GM12878 (cell line): ENCODE results near the gene PTGES3L. TPM values are rescaled to one million over a fixed set of nuclear protein-coding genes. Genes with fewer than 3 reads are reported as not detected.

Experiments
- ATAC-seq: fragments of 200-7000 bp; cut with Tn5 transposase; 3 replicates; pipeline ENCODE4 v1.9.1; 2020; ENCODE audit warnings: mild to moderate bottlenecking, moderate library complexity
- BruUV-seq: library from RNA; stranded (reverse); fragments of 400-500 nt; replicated peaks from 2 replicates; lab custom pipeline; 2021; lab: Mats Ljungman, UMichigan
- CTCF ChIA-PET: fragments of 300-600 bp; sonication (Branson Sonifier 250); formaldehyde crosslinking; extraction: SDS; loops from one replicate; lab custom pipeline; 2021; ENCODE audit warnings: inconsistent platforms; lab: Yijun Ruan, JAX
- POLR2A ChIA-PET: fragments of 350-600 bp; formaldehyde crosslinking; extraction: SDS; loops from one replicate; lab custom pipeline; 2021; ENCODE audit warnings: inconsistent platforms; lab: Charles Lee
- RAD21 ChIA-PET: fragments of 300-600 bp; sonication (Branson Sonifier 250); formaldehyde crosslinking; loops from one replicate; lab custom pipeline; 2023; ENCODE audit warnings: antibody characterized with exemption; ENCODE audit not compliant: unreplicated experiment; lab: Charles Lee
- SMC1A ChIA-PET: fragments of 300-600 bp; sonication (Branson Sonifier 250); formaldehyde crosslinking; loops from one replicate; lab custom pipeline; 2023; ENCODE audit not compliant: unreplicated experiment, uncharacterized antibody; lab: Charles Lee
- DNase-seq: peaks from one replicate; pipeline ENCODE4 v3.0.0-alpha.2; 2011; ENCODE audit warnings: low read depth, low spot score
- FAIRE-seq: peaks from 3 replicates; lab custom pipeline; 2011; peaks lifted over from hg19 to GRCh38; lab: Jason Lieb, UNC
- H2AFZ ChIP-seq: 2 replicates; pipeline ENCODE4 v1.6.0; 2011; ENCODE audit warnings: low read depth, low read length, control low read depth; ENCODE audit not compliant: control insufficient read depth
- H3K27ac ChIP-seq: 2 replicates; pipeline ENCODE4 v1.5.1; 2011; ENCODE audit warnings: control low read depth; ENCODE audit not compliant: control insufficient read depth, insufficient read depth
- H3K27me3 ChIP-seq, 2 experiments: replicated peaks in 1 of 2; 2 replicates each; pipeline versions ENCODE4 v1.6.0 to v1.6.1; 2011; ENCODE audit warnings: low read length in 1 of 2; ENCODE audit not compliant: control insufficient read depth in 2 of 2, insufficient read depth in 2 of 2
- H3K36me3 ChIP-seq, 2 experiments: 2 replicates each; pipeline ENCODE4 v1.5.1; 2011; ENCODE audit warnings: low read length in 1 of 2; ENCODE audit not compliant: control insufficient read depth in 2 of 2, insufficient read depth in 2 of 2
- H3K4me1 ChIP-seq: 2 replicates; pipeline ENCODE4 v1.6.1; 2011; ENCODE audit warnings: mild to moderate bottlenecking, low read length, moderate library complexity, mixed read lengths; ENCODE audit not compliant: control insufficient read depth, insufficient read depth
- H3K4me2 ChIP-seq: 2 replicates; pipeline ENCODE4 v1.6.0; 2011; ENCODE audit warnings: control low read depth; ENCODE audit not compliant: control insufficient read depth, insufficient read depth
- H3K4me3 ChIP-seq: fragments of 200-600 bp; sonication (generic); 2 replicates; pipeline ENCODE4 v1.5.1; 2016
- H3K79me2 ChIP-seq: 2 replicates; pipeline ENCODE4 v1.6.0; 2011; ENCODE audit warnings: low read length; ENCODE audit not compliant: control insufficient read depth, insufficient read depth
- H3K9ac ChIP-seq: 2 replicates; pipeline ENCODE4 v1.8.0; 2011; ENCODE audit warnings: low read length, control low read depth, mixed read lengths; ENCODE audit not compliant: control insufficient read depth, insufficient read depth
- H3K9me3 ChIP-seq: replicated peaks from 3 replicates; pipeline ENCODE4 v1.5.1; 2011; ENCODE audit warnings: mild to moderate bottlenecking, low read length; ENCODE audit not compliant: control insufficient read depth, insufficient read depth
- H4K20me1 ChIP-seq: 2 replicates; pipeline ENCODE4 v1.6.0; 2011; ENCODE audit not compliant: control insufficient read depth, insufficient read depth
- ASH2L ChIP-seq: fragments of 300-600, 200-600 bp; sonication (generic); IDR thresholded peaks from 2 replicates; pipeline ENCODE4 v1.6.1; 2017; ENCODE audit warnings: low read depth, mild to moderate bottlenecking, borderline replicate concordance
- CHD2 ChIP-seq: IDR thresholded peaks from 2 replicates; pipeline ENCODE4 v1.6.1; 2011; ENCODE audit warnings: low read depth, low read length, improper control_type of control experiment, borderline replicate concordance
- ETV6 ChIP-seq, 2 experiments: fragments of 450-650 bp in 1 of 2; IDR thresholded peaks in 1 of 2; conservative IDR thresholded peaks in 1 of 2; 2 replicates each; pipeline ENCODE4 v1.6.1; 2014; ENCODE audit warnings: antibody characterized with exemption in 1 of 2, borderline replicate concordance in 1 of 2, low read depth in 1 of 2, mild to moderate bottlenecking in 1 of 2, moderate library complexity in 1 of 2
- GABPA ChIP-seq: IDR thresholded peaks from 2 replicates; pipeline ENCODE4 v1.6.1; 2014; ENCODE audit warnings: antibody characterized with exemption, low read depth, mild to moderate bottlenecking, inconsistent platforms
- HCFC1 ChIP-seq: fragments of 150-350 bp; IDR thresholded peaks from 2 replicates; pipeline ENCODE4 v1.6.1; 2014; ENCODE audit warnings: low read length
- MEF2B ChIP-seq: fragments of 450-650 bp; IDR thresholded peaks from 2 replicates; pipeline ENCODE4 v1.6.1; 2018; ENCODE audit warnings: mild to moderate bottlenecking, moderate library complexity; ENCODE audit not compliant: partially characterized antibody, poor library complexity, severe bottlenecking
- NRF1 ChIP-seq: conservative IDR thresholded peaks from 2 replicates; pipeline ENCODE4 v1.6.1; 2011; ENCODE audit warnings: mild to moderate bottlenecking, low read depth, low read length, improper control_type of control experiment
- SIN3A ChIP-seq: IDR thresholded peaks from 2 replicates; pipeline ENCODE4 v1.6.1; 2012; ENCODE audit warnings: low read depth, low read length, improper control_type of control experiment
- SMAD1 ChIP-seq: fragments of 450-650 bp; IDR thresholded peaks from 2 replicates; pipeline ENCODE4 v1.6.1; 2018; ENCODE audit warnings: mild to moderate bottlenecking, low read depth; ENCODE audit not compliant: partially characterized antibody
- SP1 ChIP-seq: IDR thresholded peaks from one replicate; pipeline ENCODE4 v1.6.1; 2011; ENCODE audit warnings: low read depth, low read length
- SPI1 ChIP-seq: IDR thresholded peaks from 2 replicates; pipeline ENCODE4 v1.6.1; 2011; ENCODE audit warnings: low read depth, mild to moderate bottlenecking, low read length, moderate library complexity, borderline replicate concordance; ENCODE audit not compliant: insufficient read depth
- WGBS: methylation state at CpG from one replicate; pipeline ENCODE4 v1.1.6; 2016; ENCODE audit warnings: low lambda C conversion rate; ENCODE audit not compliant: insufficient replicate concordance, insufficient coverage; ENCODE audit errors: missing lambda C conversion rate; 5-methylcytosine and 5-hydroxymethylcytosine counted together
- in situ Hi-C: fragments of 300-500 bp; cut with MboI; formaldehyde crosslinking; loops from 9 replicates; pipeline ENCODE4 v1.14.3; 2018; ENCODE audit warnings: mixed read lengths
- intact Hi-C: fragments of 100-400 bp; cut with micrococcal nuclease; formaldehyde crosslinking; loops from one replicate; pipeline ENCODE4 v1.14.2; 2022; ENCODE audit not compliant: unreplicated experiment
- polyA plus RNA-seq, 11 experiments: library from polyadenylated mRNA; depleted of rRNA in 4 of 11; unstranded in 6 of 11; stranded (reverse) in 5 of 11; fragments of >200 nt; fragmentation: Nextera tagmentation in 4 of 11; fragmentation: Illumina TruSeq in 1 of 11; extraction: Ambion mirVana in 4 of 11; extraction: Trizol in 1 of 11; gene quantifications; 1 replicate in 1 of 11; 2 replicates in 10 of 11; pipeline versions ENCODE4 v1.2.1 to v1.2.3, GENCODE V29; 2011 to 2016; ENCODE audit warnings: inconsistent platforms in 2 of 11, missing spikeins in 2 of 11, low read depth in 1 of 11
- total RNA-seq, 4 experiments: library from RNA; depleted of rRNA in 3 of 4; stranded (reverse); fragments of >200 nt in 3 of 4; fragmentation: Illumina TruSeq in 1 of 4; extraction: Trizol in 1 of 4; gene quantifications; 2 replicates each; pipeline versions ENCODE4 v1.2.1 to v1.2.3, GENCODE V29; 2013 to 2021
- TF ChIP-seq, protein P1 (sequence below): fragments of 450-650 bp; IDR thresholded peaks from 2 replicates; pipeline ENCODE4 v1.6.1; 2016; ENCODE audit warnings: mild to moderate bottlenecking, moderate library complexity, borderline replicate concordance
- TF ChIP-seq, protein P2 (sequence below): fragments of 450-650 bp; IDR thresholded peaks from 2 replicates; pipeline ENCODE4 v1.6.1; 2018; ENCODE audit warnings: borderline replicate concordance, mild to moderate bottlenecking; ENCODE audit not compliant: partially characterized antibody
- TF ChIP-seq, protein P3 (sequence below): fragments of 450-650 bp; IDR thresholded peaks from 2 replicates; pipeline ENCODE4 v1.6.1; 2017; ENCODE audit warnings: low read depth, mild to moderate bottlenecking, moderate library complexity
- TF ChIP-seq, protein P4 (sequence below): IDR thresholded peaks from 2 replicates; pipeline ENCODE4 v1.6.1; 2011; ENCODE audit warnings: low read depth, mild to moderate bottlenecking, low read length, moderate library complexity, borderline replicate concordance; ENCODE audit errors: extremely low read depth

The PTGES3L gene
- total and polyA plus RNA-seq, 10 of the 15 experiments (the other 5 are each of a cell fraction or from before 2014, with no cell fraction given), result 0.11 to 2.3 (median 0.98) TPM

DNA sequence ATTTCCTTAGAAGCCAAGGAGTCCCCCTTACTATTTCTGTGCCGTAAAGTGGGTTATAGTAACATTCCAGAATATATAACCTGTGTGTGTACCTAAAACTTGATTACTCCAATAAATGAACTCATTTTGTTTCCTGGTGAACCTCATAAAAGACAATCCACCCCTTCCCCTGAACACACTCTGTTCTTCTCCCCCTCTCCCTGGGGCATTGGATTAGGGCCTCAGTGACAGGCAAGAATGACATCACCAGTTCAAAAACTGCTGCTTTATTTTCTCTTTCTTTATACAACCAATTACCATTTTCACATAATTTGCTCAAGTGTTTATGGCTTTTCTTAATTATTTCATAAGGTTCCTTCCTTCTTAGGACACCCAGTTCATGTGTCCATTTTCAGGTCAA is 33.1 kb downstream of the PTGES3L start:
- no peak overlapping the region for H3K4me2 ChIP-seq
- ChIA-PET SMC1A (no interaction called here), CTCF (interaction anchor here (1.4 kb wide), 1 partner anchor 51 kb away, joined by 3 read pairs; the partner anchor contains the start of gene RPL27), POLR2A (no interaction called here), RAD21 (no interaction called here)
- H3K27me3 ChIP-seq, result no peaks in the 10 kb centered on the region
- DNase-seq (no peak), ATAC-seq (no peak), FAIRE-seq (no peak)
- peaks cover 0 to 12% of the 10 kb centered on the region in 2 experiments; a peak in 3 of 4 replicates for H3K36me3 ChIP-seq
- no peaks in the 10 kb centered on the region for H3K9me3 ChIP-seq
- H3K4me1 ChIP-seq, result no peaks in the 10 kb centered on the region
- intact Hi-C loops (no loop called here), in situ Hi-C loops (no loop called here)
- no peak overlapping the region for H3K4me3 ChIP-seq
- WGBS, result 100% methylated on average over 1 of the region's 1 CpG
- no peaks in the 10 kb centered on the region; the same call in 1 of the 2 replicates for H4K20me1 ChIP-seq
- BruUV-seq, result no TSS peak
- no peaks in the 10 kb centered on the region for H3K79me2 ChIP-seq
- H2AFZ ChIP-seq, result no peak overlapping the region
- H3K27ac ChIP-seq, result no peak overlapping the region
- no peak overlapping the region for H3K9ac ChIP-seq
- TF ChIP-seq, protein P1, sequence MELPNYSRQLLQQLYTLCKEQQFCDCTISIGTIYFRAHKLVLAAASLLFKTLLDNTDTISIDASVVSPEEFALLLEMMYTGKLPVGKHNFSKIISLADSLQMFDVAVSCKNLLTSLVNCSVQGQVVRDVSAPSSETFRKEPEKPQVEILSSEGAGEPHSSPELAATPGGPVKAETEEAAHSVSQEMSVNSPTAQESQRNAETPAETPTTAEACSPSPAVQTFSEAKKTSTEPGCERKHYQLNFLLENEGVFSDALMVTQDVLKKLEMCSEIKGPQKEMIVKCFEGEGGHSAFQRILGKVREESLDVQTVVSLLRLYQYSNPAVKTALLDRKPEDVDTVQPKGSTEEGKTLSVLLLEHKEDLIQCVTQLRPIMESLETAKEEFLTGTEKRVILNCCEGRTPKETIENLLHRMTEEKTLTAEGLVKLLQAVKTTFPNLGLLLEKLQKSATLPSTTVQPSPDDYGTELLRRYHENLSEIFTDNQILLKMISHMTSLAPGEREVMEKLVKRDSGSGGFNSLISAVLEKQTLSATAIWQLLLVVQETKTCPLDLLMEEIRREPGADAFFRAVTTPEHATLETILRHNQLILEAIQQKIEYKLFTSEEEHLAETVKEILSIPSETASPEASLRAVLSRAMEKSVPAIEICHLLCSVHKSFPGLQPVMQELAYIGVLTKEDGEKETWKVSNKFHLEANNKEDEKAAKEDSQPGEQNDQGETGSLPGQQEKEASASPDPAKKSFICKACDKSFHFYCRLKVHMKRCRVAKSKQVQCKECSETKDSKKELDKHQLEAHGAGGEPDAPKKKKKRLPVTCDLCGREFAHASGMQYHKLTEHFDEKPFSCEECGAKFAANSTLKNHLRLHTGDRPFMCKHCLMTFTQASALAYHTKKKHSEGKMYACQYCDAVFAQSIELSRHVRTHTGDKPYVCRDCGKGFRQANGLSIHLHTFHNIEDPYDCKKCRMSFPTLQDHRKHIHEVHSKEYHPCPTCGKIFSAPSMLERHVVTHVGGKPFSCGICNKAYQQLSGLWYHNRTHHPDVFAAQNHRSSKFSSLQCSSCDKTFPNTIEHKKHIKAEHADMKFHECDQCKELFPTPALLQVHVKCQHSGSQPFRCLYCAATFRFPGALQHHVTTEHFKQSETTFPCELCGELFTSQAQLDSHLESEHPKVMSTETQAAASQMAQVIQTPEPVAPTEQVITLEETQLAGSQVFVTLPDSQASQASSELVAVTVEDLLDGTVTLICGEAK, result no peak
- TF ChIP-seq, protein P2, sequence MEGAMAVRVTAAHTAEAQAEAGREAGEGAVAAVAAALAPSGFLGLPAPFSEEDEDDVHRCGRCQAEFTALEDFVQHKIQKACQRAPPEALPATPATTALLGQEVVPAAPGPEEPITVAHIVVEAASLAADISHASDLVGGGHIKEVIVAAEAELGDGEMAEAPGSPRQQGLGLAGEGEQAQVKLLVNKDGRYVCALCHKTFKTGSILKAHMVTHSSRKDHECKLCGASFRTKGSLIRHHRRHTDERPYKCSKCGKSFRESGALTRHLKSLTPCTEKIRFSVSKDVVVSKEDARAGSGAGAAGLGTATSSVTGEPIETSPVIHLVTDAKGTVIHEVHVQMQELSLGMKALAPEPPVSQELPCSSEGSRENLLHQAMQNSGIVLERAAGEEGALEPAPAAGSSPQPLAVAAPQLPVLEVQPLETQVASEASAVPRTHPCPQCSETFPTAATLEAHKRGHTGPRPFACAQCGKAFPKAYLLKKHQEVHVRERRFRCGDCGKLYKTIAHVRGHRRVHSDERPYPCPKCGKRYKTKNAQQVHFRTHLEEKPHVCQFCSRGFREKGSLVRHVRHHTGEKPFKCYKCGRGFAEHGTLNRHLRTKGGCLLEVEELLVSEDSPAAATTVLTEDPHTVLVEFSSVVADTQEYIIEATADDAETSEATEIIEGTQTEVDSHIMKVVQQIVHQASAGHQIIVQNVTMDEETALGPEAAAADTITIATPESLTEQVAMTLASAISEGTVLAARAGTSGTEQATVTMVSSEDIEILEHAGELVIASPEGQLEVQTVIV, result no peak
- TF ChIP-seq GABPA (no peak), MEF2B (no peak), SP1 (no peak), NRF1 (no peak), HCFC1 (no peak), SIN3A (no peak), ETV6 (conservative IDR thresholded peaks at IDR 0.05 in 1 of 2, IDR thresholded peaks at IDR 0.05 in 1 of 2; ENCODE audit: borderline replicate concordance in 1 of 2, low read depth in 1 of 2) (no peak), SMAD1 (no peak), SPI1 (no peak), ASH2L (no peak), CHD2 (no peak)
- TF ChIP-seq, protein P3, sequence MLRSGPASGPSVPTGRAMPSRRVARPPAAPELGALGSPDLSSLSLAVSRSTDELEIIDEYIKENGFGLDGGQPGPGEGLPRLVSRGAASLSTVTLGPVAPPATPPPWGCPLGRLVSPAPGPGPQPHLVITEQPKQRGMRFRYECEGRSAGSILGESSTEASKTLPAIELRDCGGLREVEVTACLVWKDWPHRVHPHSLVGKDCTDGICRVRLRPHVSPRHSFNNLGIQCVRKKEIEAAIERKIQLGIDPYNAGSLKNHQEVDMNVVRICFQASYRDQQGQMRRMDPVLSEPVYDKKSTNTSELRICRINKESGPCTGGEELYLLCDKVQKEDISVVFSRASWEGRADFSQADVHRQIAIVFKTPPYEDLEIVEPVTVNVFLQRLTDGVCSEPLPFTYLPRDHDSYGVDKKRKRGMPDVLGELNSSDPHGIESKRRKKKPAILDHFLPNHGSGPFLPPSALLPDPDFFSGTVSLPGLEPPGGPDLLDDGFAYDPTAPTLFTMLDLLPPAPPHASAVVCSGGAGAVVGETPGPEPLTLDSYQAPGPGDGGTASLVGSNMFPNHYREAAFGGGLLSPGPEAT, result no peak
- TF ChIP-seq, protein P4, sequence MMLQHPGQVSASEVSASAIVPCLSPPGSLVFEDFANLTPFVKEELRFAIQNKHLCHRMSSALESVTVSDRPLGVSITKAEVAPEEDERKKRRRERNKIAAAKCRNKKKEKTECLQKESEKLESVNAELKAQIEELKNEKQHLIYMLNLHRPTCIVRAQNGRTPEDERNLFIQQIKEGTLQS, result no peak
